ENCODE measurements around the gene MAB21L3. TPM values are rescaled to one million over a fixed set of nuclear protein-coding genes. Genes with fewer than 3 reads are reported as not detected.

Gene MAB21L3
- total and polyA plus RNA-seq, 2 of the 13 experiments (the other 11 are each of a cell fraction or from before 2014, with no cell fraction given): 0.55 to 4.1 TPM

DNA sequence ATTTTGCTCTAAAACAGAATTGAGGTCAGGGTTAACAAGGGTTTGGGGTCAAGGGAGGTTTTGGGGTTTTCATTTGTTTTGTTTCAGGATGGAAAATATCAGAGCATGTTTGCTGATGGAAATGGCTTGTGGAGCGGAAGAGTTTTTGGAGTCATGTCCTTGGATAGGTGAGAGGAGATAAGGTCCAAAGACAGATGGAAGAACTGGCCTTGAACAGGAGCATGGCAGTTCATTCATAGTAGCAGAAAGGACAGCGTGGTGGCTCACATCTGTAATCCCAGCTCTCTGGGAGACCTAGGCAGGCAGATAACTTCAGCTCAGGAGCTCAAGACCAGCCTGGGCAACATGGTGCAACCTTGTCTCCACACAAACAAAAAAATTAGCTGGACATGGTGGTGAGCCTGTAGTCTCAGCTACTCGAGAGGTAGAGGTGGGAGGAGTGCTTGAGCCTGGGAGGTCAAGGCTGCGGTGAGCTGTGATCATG, 65.1 kb downstream of the MAB21L3 start (continued):
- TF ChIP-seq RARG (CRISPR knock-in tag; IDR thresholded peaks at IDR 0.05; ENCODE audit: low read depth) (no peak), ZNF337 (CRISPR knock-in tag; IDR thresholded peaks at IDR 0.05; ENCODE audit: borderline replicate concordance, low read depth) (no peak), ZNF703 (CRISPR knock-in tag; IDR thresholded peaks at IDR 0.05; ENCODE audit: borderline replicate concordance) (no peak), PHF20 (CRISPR knock-in tag; IDR thresholded peaks at IDR 0.05) (peak; percentile 35; the same call in 1 of the 2 replicates), FOXJ3 (CRISPR knock-in tag; IDR thresholded peaks at IDR 0.05; ENCODE audit: borderline replicate concordance) (peak; percentile 23; the same call in 1 of the 2 replicates), MATR3 (CRISPR knock-in tag; IDR thresholded peaks at IDR 0.05) (no peak), SNAI1 (CRISPR knock-in tag; IDR thresholded peaks at IDR 0.05; ENCODE audit: borderline replicate concordance) (no peak)
- TF ChIP-seq, protein P1, sequence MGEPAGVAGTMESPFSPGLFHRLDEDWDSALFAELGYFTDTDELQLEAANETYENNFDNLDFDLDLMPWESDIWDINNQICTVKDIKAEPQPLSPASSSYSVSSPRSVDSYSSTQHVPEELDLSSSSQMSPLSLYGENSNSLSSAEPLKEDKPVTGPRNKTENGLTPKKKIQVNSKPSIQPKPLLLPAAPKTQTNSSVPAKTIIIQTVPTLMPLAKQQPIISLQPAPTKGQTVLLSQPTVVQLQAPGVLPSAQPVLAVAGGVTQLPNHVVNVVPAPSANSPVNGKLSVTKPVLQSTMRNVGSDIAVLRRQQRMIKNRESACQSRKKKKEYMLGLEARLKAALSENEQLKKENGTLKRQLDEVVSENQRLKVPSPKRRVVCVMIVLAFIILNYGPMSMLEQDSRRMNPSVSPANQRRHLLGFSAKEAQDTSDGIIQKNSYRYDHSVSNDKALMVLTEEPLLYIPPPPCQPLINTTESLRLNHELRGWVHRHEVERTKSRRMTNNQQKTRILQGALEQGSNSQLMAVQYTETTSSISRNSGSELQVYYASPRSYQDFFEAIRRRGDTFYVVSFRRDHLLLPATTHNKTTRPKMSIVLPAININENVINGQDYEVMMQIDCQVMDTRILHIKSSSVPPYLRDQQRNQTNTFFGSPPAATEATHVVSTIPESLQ (CRISPR knock-in tag; conservative IDR thresholded peaks at IDR 0.05): no peak

DNA sequence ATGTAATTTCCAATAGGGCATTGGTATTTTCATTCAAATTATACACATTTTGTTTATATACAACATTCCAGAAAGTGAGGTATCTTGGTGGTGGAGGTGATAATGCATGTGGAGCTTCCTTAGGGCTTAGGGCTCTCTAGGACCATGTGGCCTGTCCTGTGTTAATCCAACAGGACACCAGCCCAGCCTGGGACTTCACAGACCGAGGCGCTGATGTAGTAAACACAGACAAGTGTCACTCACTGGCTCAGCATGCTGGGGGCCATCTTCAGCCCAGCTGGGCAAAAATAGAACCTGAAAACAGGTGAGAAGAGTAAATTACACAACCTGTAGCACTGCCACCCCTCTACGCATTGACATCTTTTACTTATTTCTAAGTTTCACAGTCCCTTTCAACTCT, 66.7 kb downstream of the MAB21L3 start:
- Histone ChIP-seq H4K20me1 (ENCODE audit: insufficient read depth, low read length) (no peaks in the 10 kb centered on the region), H3K4me2 (ENCODE audit: low read depth, low read length) (no peak overlapping the region), H3K36me3 (replicated peaks in 1 of 2; ENCODE audit: control insufficient read depth in 1 of 2, insufficient read depth in 2 of 2, low read length in 2 of 2) (no peaks in the 10 kb centered on the region), H3K9me3 (ENCODE audit: low read length) (no peaks in the 10 kb centered on the region), H2AFZ (ENCODE audit: low read length) (no peak overlapping the region), H3K4me1 (ENCODE audit: insufficient read depth, low read length) (peaks cover 100% of the 10 kb centered on the region), H3K4me3 (replicated peaks in 1 of 3; ENCODE audit: insufficient read depth in 1 of 3, low read depth in 2 of 3, low read length in 3 of 3) (no peak overlapping the region), H3K79me2 (ENCODE audit: insufficient read depth, low read length) (no peaks in the 10 kb centered on the region), H3K27ac (ENCODE audit: extremely low read length, insufficient read depth, low read length) (peak overlapping the region; percentile 66), H3K9ac (ENCODE audit: insufficient read depth, low read depth, low read length) (no peak overlapping the region), H3K27me3 (ENCODE audit: control insufficient read depth in 1 of 2, insufficient read depth in 2 of 2, low read length in 2 of 2) (no peaks in the 10 kb centered on the region)
- WGBS (ENCODE audit: low lambda C conversion rate): 47% methylated on average over 3 of the region's 3 CpGs
- ChIA-PET POLR2A (interaction anchor here (1.8 kb wide), 1 partner anchor 25 kb away, joined by 7 read pairs; no protein-coding TSS in a partner anchor), CTCF (ENCODE audit: low intra/inter-chr PET ratio, low total read pairs) (no interaction called here)
- no peak for FAIRE-seq
- no TSS peak for BruUV-seq (replicated peaks)
- intact Hi-C loops (cut with micrococcal nuclease; ENCODE audit: unreplicated experiment) (no loop called here), in situ Hi-C loops (cut with HindIII; ENCODE audit: extremely low pct_ligation_motif_present, low pct_unique_long_range_greater_than_20kb) (no loop called here)
- no peak for DNase-seq (ENCODE audit: low spot score)
- no peak for ATAC-seq
- TF ChIP-seq ZNF7 (CRISPR knock-in tag; IDR thresholded peaks at IDR 0.05): peak; percentile 40; the same call in 1 of the 2 replicates
- TF ChIP-seq, protein P2, sequence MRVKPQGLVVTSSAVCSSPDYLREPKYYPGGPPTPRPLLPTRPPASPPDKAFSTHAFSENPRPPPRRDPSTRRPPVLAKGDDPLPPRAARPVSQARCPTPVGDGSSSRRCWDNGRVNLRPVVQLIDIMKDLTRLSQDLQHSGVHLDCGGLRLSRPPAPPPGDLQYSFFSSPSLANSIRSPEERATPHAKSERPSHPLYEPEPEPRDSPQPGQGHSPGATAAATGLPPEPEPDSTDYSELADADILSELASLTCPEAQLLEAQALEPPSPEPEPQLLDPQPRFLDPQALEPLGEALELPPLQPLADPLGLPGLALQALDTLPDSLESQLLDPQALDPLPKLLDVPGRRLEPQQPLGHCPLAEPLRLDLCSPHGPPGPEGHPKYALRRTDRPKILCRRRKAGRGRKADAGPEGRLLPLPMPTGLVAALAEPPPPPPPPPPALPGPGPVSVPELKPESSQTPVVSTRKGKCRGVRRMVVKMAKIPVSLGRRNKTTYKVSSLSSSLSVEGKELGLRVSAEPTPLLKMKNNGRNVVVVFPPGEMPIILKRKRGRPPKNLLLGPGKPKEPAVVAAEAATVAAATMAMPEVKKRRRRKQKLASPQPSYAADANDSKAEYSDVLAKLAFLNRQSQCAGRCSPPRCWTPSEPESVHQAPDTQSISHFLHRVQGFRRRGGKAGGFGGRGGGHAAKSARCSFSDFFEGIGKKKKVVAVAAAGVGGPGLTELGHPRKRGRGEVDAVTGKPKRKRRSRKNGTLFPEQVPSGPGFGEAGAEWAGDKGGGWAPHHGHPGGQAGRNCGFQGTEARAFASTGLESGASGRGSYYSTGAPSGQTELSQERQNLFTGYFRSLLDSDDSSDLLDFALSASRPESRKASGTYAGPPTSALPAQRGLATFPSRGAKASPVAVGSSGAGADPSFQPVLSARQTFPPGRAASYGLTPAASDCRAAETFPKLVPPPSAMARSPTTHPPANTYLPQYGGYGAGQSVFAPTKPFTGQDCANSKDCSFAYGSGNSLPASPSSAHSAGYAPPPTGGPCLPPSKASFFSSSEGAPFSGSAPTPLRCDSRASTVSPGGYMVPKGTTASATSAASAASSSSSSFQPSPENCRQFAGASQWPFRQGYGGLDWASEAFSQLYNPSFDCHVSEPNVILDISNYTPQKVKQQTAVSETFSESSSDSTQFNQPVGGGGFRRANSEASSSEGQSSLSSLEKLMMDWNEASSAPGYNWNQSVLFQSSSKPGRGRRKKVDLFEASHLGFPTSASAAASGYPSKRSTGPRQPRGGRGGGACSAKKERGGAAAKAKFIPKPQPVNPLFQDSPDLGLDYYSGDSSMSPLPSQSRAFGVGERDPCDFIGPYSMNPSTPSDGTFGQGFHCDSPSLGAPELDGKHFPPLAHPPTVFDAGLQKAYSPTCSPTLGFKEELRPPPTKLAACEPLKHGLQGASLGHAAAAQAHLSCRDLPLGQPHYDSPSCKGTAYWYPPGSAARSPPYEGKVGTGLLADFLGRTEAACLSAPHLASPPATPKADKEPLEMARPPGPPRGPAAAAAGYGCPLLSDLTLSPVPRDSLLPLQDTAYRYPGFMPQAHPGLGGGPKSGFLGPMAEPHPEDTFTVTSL (CRISPR knock-in tag; IDR thresholded peaks at IDR 0.05; ENCODE audit: borderline replicate concordance): no peak
- TF ChIP-seq, protein P3, sequence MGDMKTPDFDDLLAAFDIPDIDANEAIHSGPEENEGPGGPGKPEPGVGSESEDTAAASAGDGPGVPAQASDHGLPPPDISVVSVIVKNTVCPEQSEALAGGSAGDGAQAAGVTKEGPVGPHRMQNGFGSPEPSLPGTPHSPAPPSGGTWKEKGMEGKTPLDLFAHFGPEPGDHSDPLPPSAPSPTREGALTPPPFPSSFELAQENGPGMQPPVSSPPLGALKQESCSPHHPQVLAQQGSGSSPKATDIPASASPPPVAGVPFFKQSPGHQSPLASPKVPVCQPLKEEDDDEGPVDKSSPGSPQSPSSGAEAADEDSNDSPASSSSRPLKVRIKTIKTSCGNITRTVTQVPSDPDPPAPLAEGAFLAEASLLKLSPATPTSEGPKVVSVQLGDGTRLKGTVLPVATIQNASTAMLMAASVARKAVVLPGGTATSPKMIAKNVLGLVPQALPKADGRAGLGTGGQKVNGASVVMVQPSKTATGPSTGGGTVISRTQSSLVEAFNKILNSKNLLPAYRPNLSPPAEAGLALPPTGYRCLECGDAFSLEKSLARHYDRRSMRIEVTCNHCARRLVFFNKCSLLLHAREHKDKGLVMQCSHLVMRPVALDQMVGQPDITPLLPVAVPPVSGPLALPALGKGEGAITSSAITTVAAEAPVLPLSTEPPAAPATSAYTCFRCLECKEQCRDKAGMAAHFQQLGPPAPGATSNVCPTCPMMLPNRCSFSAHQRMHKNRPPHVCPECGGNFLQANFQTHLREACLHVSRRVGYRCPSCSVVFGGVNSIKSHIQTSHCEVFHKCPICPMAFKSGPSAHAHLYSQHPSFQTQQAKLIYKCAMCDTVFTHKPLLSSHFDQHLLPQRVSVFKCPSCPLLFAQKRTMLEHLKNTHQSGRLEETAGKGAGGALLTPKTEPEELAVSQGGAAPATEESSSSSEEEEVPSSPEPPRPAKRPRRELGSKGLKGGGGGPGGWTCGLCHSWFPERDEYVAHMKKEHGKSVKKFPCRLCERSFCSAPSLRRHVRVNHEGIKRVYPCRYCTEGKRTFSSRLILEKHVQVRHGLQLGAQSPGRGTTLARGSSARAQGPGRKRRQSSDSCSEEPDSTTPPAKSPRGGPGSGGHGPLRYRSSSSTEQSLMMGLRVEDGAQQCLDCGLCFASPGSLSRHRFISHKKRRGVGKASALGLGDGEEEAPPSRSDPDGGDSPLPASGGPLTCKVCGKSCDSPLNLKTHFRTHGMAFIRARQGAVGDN (CRISPR knock-in tag; IDR thresholded peaks at IDR 0.05): peak; percentile 14; the same call in 1 of the 2 replicates
